Left kidney (tissue), 2 donors: ENCODE data around the gene PDPN. TPM values are rescaled to one million over a fixed set of nuclear protein-coding genes. Genes with fewer than 3 reads are reported as not detected.

ENCODE experiments used
- DNase-seq: peaks from one replicate; pipeline ENCODE4 v3.0.0-alpha.2; 2013
- polyA plus RNA-seq: library from polyadenylated mRNA; unstranded; fragments of 120-200 nt; gene quantifications from one replicate; pipeline ENCODE4 v1.2.1, GENCODE V29; 2013; ENCODE audit not compliant: insufficient read length

The PDPN gene
- polyA plus RNA-seq, 1 donor: 16.4 TPM

- DNase-seq: no peak
Observed at GRCh38 chr1:13617108-13617507, 33.5 kb downstream of the PDPN start.

GRCh38 chr1:13617773-13618172, 34.1 kb downstream of the PDPN start:
- DNase-seq: no peak

DNA sequence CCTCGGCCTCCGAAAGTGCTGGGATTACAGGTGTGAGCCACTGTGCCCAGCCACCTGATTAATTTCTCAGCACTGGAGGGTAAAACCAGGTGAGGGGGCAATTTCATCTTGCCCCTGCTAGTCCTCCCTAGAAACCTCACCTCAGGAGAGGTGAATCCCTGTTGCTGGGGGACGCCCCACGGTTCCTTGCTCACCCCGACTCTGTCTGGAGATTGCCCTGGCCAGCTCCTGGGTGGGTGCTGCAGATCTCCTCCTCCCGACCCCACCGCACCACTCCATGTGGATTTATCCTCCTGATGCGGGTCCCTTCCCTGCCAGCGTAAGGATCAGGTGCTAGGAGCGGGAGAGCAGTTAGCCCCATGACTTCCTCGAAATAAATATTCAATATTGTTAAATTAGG, 34.9 kb downstream of the PDPN start:
- no peak for DNase-seq

DNA sequence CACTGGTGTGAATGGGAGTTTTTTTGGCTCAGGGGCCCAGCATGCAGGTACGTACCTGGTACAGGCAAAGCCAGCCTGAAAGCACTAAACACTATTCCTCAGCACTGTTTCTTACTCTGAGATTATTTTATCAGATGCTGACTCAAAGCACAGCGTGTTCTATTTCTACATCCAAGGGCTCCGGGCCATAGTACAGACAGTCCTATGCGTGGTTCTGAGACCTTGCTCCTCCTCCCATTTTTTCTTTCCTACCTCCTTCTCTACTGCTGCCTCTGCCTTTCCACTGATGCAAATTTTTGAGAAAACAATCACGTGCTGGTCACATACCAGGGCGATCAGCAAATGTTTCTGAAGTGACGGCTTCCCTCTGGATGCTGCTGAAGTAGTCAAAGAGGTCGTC, 36.3 kb downstream of the PDPN start:
- no peak for DNase-seq

DNA sequence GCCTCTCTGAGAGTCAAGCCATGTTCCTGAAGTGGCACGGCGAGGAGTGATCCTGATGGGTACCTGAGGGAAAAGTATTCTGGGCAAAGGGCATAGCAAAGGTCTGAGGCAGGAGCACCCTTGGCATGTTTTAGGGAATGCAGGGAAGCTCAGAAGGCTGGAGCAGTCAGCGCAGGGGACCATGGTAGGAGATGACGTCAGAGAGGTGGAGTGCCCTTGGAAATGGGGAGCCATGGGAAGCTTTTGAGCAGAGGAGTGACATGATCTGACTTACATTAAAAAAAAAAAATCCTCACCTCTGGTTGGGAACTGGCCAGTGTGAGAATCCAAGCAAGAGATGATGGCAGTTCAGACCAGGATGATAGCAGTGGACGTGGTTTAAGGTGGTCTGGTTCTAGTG, 37.2 kb downstream of the PDPN start:
- no peak for DNase-seq

DNA sequence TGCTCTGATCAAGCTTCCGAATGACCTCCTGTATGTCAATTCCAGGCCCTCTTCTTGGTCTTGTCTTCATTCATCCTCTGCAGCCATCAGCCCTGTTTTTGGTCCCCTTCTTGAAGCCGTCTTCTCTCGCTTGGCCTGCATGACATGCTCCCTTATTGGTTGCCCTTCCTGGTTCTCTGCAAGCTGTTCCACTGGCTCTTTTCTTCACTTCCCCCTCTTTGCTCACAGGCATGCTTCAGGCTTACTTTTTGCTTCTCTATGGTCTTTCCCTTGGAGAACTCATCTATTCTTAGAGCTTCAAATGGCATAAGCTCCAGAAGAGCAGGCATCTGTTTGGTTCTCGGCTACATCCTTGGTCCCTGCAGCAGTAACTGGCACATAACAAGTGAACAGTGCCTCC, 38.8 kb downstream of the PDPN start:
- no peak for DNase-seq

DNA sequence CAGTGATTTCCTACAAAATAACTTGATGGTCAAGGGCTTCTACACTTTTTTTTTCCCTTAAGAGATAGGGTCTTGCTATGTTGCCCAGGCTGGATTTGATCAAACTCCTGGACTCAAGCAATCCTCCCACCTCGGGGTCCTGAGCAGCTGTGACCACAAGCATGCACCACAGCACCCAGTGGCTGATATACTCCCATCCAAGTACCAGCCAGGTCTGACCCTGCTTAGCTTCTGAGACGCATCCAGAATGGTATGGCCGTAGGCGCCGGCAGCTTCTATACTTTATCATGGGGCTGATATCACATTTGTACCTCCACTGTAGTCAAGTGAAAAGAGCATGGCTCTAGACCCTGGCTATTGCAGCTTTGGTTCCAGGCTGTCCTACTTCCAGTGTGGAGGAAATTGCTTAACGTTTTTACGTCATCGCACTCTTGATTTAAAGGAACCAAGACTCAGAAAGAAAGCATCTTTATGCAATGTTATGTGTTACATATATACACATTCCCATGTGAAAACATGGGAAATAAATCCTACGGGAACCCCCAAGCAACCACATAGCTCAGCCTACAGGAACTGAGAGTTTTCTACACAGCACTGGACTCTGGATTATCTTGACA, 39.5 kb downstream of the PDPN start:
- no peak for DNase-seq

GRCh38 chr1:13624526-13624925, 40.9 kb downstream of the PDPN start:
- no peak for DNase-seq

GRCh38 chr1:13627127-13627526, 43.5 kb downstream of the PDPN start:
- DNase-seq: no peak

- no peak for DNase-seq
Observed at GRCh38 chr1:13628218-13628617, 44.6 kb downstream of the PDPN start.

DNA sequence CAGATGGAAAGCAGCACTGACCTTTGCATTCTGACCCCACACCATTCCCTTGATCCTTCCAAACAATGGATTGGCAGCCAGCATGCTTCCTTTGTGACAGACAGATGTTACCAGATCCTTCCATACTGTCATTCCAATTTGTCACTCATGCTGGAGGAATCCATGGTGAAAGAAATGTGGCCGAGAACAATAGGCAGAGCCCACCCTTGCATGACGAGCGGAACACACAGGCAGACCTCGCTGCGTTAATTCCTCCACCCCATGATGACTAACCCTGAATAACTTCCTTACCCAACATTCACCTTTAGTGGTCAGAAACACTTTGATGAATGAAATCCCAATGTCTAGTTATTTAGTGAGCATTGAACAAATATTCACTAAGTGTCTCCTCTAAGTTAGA, 45.1 kb downstream of the PDPN start:
- DNase-seq: no peak

- no peak for DNase-seq
Observed at GRCh38 chr1:13642306-13643004, 58.8 kb downstream of the PDPN start.

DNA sequence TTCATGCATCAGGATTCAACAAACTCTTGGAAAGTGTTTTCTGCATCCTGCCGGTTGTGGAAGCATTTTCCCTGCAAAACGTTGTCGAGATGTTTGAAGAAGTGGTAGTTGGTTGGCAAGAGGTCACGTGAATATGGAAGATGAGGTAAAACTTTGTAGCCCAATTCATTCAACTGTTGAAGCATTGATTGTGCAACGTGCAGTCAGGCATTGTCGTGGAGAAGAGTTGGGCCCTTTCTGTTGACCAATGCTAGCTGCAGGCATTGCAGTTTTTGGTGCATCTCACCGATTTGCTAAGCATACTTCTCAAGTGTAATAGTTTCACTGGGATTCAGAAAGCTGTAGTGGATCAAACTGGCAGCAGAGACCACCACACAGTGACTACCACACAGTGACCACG, 59.4 kb downstream of the PDPN start:
- DNase-seq: no peak

DNA sequence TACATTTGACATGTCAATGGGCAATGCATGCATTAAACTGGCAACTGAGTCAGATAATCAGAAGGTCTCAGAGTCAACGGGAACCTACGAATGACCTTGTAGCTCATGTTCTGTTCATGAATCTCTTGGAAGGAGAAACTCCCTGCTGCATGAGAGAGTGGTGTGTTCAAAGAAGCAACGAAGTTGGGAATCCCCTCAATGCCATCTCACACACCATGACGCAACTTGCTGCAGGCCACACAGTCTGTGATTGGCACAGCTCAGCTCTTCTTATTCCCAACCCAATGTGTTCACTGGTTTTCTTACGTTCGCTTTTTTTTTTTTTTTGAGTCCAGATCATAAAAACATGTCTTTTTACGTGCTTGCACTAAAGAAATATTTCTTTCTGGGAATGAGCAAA, 62.9 kb downstream of the PDPN start:
- no peak for DNase-seq

- no peak for DNase-seq
Observed at GRCh38 chr1:13651279-13651678, 67.6 kb downstream of the PDPN start.

GRCh38 chr1:13652238-13652637, 68.6 kb downstream of the PDPN start:
- DNase-seq: no peak

DNA sequence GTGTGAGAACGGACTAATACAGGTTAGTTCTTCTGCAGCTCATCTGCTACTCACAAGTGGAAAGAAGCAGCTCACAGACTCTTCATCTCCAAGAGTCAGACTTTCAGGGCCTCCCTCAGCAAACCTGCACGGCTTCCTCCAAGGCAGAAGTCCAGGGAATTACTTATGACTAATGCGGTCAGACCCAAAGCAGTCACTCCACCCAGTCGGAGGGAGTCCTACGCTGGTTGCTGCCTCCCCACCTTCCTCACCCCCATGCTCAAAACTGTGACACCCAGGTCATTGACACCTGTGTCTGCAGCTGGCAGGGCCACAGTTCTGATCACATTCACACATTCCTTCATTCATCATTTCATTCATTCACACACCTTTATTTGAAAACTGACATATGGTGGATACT, 77.9 kb downstream of the PDPN start:
- no peak for DNase-seq

- peak; percentile 7 for DNase-seq
Observed at GRCh38 chr1:13662493-13662892, 78.9 kb downstream of the PDPN start.

DNA sequence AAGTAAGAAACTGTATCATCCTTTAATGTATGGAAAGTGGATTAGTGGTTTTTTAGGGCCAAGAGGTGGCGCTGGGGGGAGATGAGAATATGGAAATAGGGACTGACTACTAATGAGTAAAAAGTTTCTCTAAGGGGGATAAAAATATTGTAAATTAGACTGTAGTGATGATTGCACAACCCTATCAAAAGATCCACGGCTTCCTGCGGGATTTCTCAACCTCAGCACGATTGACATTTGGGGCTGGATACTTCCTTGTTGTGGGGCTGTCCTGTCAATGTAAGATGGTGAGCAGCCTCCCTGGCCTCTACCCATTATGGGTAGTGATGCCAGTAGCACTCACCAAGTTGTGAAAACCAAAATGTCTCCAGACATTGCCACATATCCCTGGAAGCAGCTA, 80.3 kb downstream of the PDPN start:
- no peak for DNase-seq

DNA sequence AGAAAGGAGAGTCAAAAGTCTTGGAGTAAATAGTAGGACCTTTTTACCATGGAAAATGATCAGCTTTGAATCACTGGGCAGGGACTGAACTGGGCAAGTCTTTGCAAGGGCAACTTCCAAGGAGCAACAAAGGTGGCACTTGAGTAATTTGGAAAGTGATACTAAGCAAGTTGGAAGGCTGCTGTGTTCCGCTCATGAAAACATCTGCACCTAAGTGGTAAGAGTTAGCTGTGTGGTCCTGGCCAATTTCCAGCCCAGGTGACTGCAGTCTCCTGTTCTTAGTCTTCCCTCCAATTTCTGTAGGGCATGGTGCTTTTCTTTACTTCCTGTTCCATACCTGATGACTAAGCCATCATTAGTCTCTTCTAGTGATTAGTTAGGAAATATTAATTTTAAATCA, 80.8 kb downstream of the PDPN start:
- DNase-seq: no peak

GRCh38 chr1:13666317-13666716, 82.7 kb downstream of the PDPN start:
- no peak for DNase-seq
